Stimulated activated CD8-positive, alpha-beta memory T cell treated with anti-CD3 and anti-CD28 coated beads, Interleukin-12 subunit alpha, Interleukin-12 subunit beta, amount 100 ng/mL, for 1 hour (primary cell): ENCODE results near the gene NDRG4.

Experiments used
- DNase-seq: peaks from one replicate; pipeline ENCODE4 v3.0.0-alpha.2; 2020; ENCODE audit warnings: low read depth

NDRG4 gene, protein sequence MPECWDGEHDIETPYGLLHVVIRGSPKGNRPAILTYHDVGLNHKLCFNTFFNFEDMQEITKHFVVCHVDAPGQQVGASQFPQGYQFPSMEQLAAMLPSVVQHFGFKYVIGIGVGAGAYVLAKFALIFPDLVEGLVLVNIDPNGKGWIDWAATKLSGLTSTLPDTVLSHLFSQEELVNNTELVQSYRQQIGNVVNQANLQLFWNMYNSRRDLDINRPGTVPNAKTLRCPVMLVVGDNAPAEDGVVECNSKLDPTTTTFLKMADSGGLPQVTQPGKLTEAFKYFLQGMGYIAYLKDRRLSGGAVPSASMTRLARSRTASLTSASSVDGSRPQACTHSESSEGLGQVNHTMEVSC

DNA sequence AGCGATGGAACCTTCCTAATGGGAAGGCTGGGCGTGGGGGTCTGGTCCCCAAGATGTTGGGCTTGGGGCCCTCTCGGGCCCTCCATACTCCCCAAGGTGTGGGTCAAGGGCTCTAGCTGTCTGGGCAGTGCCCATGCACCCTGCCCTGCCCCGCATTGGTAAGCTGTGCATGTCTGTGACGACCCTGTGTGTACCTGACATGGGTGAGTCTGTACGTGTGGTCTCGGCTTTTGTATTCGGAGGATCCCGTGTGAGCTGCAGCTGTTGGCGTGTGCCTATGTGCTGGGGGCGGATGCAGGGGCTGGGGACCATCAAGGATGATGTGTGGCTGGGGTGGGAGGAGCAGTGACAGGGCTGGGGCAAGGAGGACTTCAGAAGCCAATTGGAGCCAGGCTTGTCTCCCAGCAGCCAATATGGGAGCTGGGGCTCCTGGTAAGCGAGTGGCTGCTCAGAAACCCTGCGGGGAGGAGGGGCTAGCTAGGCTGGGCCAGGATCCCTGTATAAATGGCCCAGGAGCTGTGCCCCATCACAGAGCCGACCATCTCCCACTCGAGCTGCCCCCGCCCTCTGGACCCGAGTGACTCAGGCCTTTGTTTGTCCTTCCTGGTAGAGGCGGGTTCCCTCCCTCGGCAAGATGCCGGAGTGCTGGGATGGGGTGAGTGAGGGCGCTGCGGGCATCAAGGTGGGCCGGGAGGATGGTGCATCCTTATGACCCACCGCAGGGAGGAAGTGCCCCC is at the start of gene NDRG4:
TSS of gene NDRG4 (plus strand) at position 529 of the 737 bp plus-strand sequence. CDS start at position 635, 106 bp downstream.
- DNase-seq: no peak

DNA sequence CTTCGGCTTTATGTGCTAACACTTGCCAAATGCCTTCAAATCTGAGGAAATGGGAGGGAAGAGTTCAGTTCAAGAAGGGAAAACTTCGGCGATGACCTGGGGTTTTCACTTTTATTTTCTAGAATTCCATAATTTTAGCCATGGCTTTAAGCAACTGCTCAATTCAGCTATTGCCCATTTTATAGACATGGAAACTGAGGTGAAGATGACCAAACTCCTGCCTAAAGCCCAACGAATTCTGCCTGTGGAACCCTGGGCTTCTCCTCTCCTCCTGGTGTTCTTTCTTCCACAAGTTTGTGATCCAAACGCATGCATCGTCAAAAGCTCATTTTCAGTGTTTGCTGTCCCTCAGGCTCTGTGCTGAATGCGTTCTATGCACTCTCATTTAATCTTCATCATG is 49.4 kb upstream of the NDRG4 start:
- no peak for DNase-seq

DNA sequence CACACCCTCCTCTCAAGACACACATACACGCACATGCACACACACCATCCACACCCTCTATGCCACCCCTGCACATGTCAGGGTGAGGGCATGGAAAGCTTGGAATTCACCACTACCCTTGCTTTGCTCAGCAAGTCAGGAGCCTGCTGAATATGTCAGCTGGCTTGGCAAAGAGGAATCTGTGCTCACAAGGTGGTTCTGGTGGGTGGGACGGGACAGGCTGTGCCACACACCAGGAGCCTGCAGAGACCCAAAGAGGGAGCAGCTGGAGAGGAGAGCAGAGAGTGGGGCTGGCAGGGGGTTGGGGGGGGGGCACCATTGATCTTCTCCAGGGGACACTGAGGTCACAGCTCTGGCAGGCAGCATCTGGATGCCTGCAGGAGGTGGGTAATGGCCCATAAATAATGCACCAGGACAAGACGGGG is 48.7 kb upstream of the NDRG4 start:
- no peak for DNase-seq

DNA sequence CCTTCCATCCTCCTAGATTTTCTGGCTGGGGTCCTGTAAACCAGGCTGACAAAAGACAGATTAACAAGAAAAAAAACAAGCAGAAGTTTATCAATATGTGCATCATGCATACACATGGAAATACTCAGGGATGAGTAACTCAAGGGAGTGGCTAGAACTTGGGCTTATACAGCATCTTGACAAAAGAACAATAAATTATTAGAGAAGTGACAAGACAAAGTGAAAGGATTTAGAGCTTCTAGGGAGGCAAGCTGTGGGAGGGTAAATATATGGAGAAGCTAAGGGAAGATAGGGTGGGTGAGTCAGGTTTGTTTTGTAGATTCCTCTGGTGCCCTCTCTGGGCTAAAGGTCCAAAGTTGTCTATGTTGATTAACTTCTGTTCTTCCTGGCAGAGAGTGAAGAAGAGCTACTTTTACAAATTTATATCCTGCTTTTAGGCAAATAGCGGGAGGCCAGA is 48.0 kb upstream of the NDRG4 start:
- no peak for DNase-seq

DNA sequence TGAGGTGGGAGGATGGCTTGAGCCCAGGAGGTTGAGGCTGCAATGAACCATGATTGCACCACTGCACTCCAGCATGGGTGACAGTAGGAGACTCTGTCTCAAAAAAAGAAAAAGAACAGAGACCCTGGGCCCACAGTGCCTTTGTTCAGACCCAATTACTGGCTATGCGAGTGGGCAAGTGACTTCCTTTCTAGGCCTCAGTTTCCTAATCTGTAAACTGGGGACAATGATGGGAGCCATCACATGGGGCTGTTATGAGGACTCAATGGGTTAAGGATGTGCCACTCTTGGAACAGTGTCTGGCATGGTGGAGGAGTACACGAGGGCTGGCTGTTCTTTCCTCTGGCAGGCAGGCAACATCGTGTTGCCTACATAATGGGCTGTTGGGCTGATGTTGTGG is 47.3 kb upstream of the NDRG4 start:
- DNase-seq: no peak

DNA sequence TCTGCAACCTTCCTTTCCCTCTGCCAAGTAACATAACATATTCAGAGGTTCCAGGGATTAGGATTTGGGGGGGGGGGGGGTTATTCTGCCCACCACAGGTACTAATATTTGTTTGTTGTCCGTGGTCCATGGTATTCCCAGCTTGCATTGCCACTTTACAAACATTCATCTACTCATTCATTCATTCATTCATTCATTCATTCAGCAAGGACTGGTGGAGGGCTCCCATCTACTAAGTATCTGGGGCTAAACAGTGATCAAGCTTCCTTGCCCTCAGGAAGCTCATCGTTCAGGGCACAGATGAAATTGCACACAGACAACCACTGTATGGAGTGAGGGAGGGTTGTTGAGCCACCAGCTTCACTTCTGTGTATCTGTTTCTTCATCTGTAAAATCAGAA is 45.8 kb upstream of the NDRG4 start:
- DNase-seq: no peak

DNA sequence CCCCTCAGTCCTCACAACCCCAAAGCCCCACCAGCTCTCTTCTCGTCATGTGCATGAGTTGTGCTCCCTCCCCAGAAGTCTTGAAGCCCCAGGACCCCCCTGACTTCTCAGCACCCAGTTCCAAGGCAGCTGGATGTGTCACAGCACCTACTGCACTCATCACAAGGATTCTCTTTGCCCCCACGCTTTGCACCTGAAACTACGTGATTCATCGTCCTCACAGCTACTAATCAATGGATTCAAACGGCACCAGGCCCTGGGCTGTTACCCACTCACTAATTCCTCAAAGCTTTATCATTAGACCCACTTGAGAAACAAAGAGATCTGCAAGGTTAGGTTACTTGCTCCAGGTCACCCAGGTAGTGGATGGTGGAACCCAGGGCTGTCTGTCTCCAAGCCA is 45.1 kb upstream of the NDRG4 start:
- DNase-seq: no peak

DNA sequence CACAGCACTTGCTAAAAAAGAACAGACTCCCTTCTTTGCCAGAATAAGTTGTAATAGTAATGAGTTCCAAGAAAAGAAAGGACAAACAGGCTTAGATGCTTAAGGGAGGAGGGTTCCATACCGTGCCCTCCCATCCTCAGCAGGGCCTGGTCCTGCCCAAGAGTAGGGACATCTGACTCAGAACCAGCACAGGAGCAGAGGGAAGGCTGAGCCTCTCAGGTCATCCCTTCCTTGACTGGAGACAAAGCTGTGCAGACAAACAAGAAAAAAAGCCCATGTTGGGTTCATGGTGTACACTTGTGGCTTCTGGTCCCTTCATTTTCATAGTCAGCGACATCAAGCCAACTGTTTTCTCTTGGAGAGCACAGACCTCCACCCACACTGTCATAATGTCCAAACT is 44.2 kb upstream of the NDRG4 start:
- no peak for DNase-seq

DNA sequence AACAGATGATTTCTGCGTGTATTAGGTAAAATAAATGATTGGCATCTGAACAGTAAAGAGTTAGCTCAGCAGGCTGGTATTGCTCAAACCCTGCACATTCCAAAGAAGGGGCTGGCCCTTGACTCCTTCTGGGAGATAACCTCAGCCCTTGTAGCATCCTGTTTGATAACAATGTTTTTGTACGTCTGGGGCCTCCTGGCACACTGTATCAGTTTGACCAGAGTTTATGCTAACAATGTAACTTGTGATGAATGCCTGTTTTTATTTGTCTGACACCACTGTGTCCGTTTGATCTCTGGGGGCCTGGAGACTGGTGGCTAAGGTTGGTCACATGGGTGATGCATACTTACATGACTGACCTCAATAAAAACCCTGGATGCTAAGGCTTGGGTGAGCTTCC is 43.8 kb upstream of the NDRG4 start:
- DNase-seq: no peak

DNA sequence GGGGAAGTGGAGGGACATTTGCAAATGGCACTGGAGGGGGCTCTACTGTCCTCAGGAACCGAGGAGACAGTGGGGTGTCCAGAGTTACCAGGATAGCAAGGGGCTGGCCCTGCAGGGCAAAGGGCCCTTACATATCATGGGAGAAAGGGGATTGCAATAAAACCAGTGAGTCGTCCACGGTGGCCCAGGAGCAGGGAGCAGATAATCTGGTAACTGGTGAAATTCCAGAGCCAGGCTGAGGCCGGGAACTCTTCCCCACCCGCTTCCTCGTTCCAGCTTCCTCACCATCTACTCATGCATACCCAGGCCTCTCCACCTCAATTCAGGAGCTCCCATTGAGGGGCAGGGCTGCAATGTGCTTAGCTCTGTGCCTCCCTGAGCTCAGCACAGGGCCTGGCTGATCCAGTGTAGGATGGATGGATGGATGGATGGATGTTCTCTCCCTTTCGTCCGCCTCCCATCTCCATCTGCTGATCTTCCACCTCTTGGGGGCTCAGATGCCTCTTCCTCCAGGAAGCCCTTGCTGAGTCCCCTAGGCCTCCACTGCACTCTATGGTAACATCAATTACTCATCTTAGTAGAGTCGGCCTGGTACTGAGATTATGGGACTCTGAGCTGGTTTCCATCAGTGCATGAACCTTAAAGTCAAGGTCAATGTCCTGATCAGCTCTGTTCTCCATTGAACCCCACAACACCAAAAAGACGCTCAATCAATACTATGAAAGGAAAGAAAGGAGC is 41.2 kb upstream of the NDRG4 start:
- no peak for DNase-seq

DNA sequence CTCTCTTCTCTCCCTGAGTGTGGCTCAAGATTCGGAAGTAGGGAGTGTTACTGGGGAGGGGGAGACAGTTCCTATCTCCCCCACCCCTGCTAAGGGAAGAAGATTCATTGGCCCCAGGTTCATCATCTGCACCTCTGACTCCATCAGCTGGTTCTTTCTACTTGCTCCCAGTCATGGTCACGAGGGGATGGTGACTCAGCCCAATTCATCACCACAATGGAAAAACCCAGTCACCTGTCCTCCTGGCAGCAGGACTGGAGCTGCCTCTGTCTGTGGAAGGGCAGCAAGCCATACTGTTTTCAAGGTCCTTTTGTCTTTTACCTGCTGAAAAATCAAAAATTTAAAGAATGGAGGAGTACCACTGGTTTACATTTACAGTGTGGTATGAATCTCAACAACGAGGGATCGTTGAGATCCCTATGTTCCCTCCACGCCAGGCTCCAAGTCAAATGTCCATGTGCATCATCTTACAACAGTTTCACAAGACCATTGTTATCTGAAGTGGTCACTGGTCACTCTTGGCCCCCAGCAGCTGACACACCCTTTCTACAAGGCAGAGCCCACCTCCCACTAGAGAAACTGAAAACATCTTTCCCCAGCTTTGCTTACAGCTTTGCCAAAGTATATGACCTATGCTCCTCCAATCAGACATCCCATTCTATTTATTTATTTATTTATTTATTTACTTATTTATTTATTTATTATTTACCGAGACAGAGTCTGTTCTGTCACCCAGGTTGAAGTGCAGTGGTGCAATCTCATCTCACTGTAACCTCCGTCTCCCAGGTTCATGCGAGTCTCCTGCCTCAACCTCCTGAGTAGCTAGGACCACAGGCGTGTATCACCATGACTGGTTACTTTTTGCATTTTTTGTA is 40.4 kb upstream of the NDRG4 start:
- DNase-seq: no peak

DNA sequence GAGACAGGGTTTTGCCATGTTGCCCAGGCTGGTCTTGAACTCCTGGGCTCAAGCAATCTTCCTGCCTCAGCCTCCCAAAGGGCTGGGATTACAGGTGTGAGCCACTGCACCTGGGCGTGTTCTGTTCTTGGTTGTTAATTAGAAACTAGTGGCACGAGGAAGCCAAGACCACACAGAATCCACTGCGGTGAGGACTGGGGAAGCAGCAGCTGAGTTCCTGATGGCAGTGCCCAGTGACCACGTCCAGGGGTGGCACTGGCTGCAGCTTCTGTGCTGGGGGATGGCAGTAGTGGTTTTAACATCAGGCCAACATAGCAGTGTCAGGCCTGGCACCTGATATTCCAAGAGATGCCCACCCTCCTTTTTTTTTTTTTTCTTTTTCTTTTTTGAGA is 39.7 kb upstream of the NDRG4 start:
- no peak for DNase-seq

DNA sequence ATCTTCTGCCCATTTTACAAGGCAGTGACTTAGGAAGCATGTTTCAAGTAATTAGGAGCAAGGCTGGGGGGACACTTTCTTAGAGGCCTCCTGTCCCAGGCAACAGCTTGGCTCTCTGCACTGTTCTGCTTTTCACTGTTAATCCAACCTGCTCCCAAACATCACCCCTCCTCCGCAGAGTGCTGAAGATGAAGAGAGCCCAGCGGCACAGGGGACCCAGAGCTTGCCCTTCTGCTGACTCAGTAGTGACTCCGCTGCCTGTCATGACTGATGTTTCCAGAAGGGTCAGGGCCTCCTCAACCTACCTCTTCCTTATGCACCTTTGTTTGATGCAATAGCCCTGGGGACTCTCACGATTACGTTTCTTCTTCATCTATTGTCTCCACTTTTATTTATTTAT is 38.9 kb upstream of the NDRG4 start:
- DNase-seq: no peak

DNA sequence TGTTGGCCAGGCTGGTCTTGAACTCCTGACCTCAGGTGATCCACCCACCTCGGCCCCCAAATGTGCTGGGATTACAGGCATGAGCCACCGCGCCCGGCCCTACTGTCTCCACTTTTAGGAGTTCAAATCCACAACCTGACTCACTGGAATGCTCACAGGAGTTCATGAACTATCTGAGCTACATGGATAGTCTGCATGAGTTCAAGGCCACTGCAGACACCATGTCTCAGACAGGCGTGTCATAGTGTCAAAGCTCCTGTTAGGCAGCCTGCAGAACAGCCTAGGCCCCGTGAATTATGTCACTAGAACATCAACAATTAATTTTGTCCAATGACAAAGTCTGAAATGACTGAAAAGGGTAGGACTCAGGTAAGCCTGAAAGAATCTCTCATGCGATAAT is 38.3 kb upstream of the NDRG4 start:
- DNase-seq: no peak

DNA sequence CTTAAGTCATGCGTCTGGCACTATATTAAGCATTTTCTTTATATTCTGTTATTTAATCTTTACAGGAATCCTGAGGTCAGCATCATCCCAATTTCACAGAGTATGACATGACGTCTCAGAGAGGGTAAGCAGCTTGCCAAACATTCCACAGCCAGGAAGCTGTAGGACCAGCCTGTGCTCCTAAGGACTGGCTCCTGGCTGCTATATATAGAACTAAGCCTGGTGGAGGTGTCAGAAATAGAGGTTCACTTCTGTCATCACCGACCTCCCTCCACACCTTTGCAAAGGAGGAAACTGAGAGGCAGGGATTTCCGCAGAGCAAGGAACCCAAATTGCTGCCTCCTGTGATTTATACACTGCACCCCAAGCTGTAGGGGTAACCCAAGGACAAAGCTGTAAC is 37.9 kb upstream of the NDRG4 start:
- DNase-seq: no peak

DNA sequence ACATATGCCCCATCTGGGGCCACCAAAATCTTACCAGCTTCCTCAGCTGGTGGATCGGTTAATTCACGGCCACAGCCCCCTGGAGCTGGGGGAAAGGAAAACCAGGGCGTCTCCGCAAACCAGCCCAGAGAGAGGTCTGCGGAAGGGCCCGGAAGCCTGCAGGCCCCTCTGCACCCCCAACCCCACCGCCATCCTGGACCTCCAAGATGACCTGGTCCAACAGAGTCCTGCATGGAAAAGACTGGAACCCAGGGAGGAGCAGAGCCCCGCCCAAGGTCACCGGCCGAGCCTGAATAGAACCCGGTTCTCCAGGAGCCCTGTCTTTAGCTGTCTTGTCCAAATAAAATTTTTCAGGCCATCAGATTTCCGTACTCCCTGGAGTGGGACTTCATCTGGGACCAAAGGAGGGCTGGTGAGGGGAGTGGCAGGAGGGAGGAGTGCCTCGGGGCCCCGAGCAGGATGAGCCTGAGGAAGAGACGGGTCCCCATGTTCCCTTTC is 37.4 kb upstream of the NDRG4 start:
- DNase-seq: no peak

DNA sequence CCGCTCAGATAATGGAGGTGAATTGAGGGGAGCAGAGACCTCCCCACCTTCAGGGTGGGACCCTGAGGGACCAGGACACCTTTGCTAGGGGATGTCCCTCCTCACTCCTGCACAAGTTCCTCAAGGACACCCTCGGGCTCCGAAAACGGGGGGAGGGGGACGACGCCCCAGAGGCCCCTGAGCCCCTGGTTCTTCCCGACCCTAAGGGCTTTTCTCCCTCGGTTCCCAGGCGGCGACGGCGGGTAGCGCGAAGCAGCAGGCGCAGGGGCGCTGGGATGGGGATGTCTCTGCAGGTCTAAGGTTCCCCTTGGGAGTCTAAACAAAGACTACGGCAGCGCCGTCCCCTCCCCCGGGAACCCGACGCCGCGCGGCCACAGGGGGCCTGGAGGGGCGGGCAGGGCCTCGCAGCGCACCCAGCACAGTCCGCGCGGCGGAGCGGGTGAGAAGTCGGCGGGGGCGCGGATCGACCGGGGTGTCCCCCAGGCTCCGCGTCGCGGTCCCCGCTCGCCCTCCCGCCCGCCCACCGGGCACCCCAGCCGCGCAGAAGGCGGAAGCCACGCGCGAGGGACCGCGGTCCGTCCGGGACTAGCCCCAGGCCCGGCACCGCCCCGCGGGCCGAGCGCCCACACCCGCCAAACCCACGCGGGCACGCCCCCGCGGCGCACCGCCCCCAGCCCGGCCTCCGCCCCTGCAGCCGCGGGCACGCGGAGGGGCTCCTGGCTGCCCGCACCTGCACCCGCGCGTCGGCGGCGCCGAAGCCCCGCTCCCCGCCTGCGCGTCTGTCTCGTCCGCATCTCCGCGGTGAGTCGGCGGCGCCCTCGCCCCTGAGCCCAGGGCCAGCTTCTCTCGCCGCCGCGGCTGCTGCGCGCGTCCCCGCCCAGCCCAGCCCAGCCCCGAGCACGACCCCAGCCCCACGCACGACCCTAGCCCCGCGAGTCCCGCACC is 36.7 kb upstream of the NDRG4 start:
- DNase-seq: no peak

DNA sequence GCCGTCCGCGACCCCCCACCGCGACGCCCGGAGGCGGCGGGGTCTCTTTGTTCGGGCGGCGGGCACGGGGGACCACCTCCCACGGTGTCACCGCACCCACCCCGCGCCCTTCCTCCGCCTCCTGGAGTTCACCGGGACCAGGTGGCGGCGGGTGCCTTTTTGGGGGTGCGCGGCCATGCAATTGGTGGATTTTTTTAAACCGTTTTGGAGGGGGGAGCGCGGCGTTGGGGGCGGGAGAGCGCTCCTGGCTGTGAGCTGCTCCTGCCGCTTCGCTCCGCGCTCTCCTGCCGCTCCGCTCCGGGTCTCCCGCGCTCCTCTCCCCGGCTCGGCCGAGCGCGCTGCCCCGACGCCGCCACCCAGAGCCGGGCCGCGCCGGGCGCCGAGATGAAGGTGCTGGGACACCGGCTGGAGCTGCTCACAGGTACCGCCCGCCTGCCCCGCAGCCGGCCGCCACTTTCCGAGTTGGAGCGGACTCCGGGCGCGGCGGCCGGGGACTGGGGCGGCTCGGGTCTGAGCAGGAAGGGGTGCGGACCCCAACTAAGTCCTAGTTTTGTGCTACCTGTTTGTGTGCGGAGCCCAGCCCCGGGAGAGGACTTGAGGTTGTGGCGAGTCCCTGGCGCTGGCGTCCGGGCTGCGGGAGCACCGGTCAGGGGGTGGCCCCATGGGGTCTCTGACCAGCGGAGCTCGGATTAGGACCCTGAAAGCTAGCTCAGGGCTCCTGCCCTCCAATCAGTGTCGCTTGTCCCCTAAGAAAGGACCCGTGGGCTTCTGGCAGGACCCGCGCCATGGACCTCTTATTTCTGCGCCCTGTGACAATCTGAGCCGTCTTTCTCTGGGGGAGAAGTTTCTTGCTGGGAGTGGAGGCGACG is 35.7 kb upstream of the NDRG4 start:
- no peak for DNase-seq

DNA sequence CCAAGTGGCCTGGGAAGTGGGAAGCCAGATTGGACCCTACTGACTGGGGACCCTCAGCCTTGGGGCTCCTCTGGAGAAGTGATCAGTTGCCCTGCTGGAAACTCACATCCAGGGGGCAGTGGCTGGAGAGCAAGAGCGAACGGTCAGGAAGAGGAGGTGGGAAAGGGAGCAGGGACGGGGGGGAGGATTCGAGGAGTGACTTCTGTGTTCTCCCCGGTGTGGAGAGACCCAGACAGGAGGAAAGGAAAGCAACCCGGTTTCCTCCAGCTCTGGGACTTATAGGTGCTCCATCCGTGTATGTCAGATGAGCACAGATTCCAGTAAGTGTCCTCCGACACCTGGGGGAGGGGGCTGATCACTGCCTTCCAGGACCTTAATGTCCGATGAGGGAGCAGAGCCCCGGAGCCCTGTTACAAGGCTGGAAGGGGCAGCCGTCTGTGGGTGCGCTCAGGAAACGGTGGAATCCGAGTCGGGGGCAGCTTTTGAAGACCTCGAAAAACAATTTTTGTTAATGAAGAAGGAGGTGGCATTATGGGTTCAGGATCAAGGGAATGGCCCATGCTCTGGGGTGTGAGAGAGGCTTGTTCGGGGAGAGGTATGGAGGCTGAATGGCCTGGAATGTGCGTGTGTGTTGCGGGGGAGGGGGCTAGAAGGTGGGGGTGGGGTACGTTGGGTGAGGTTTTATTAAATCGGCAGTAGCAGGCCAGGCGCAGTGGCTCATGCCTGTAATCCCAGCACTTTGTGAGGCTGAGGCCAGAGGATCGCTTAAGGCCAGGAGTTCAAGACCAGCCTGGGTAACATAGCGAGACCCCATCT is 34.8 kb upstream of the NDRG4 start:
- no peak for DNase-seq
